HTR-8/SVneo (cell line): ENCODE data around the gene NEBL.

Experiments
- DNase-seq: peaks from one replicate; pipeline ENCODE4 v3.0.0; 2011; ENCODE audit warnings: low spot score, mixed read lengths; ENCODE audit not compliant: insufficient read length
- FAIRE-seq: peaks from 2 replicates; lab custom pipeline; 2011; peaks lifted over from hg19 to GRCh38; lab: Jason Lieb, UNC

Gene NEBL

GRCh38 chr10:20903635-20904390, 6.7 kb upstream of the NEBL start:
- DNase-seq (no peak), FAIRE-seq (no peak)

GRCh38 chr10:20901110-20901509, 4.0 kb upstream of the NEBL start:
- no peak for FAIRE-seq
- no peak for DNase-seq

GRCh38 chr10:20898866-20899535, 1.9 kb upstream of the NEBL start:
- FAIRE-seq (no peak), DNase-seq (no peak)

GRCh38 chr10:20893297-20893696, 3.8 kb downstream of the NEBL start:
- FAIRE-seq (no peak), DNase-seq (no peak)

GRCh38 chr10:20892796-20893195, 4.3 kb downstream of the NEBL start:
- FAIRE-seq (no peak), DNase-seq (no peak)

GRCh38 chr10:20892011-20892585, 5.0 kb downstream of the NEBL start:
- no peak for DNase-seq
- no peak for FAIRE-seq

- FAIRE-seq (no peak), DNase-seq (no peak)
Observed at GRCh38 chr10:20891338-20891714, 5.8 kb downstream of the NEBL start.

- FAIRE-seq, result no peak
Observed at GRCh38 chr10:20890491-20891337, 6.4 kb downstream of the NEBL start.

GRCh38 chr10:20890009-20890408, 7.1 kb downstream of the NEBL start:
- DNase-seq (no peak), FAIRE-seq (no peak)

More at GRCh38 chr10:20890491-20891337, 6.4 kb downstream of the NEBL start:
- DNase-seq, result no peak

- FAIRE-seq (no peak), DNase-seq (no peak)
Observed at GRCh38 chr10:20888620-20889330, 8.3 kb downstream of the NEBL start.

- FAIRE-seq, result no peak
- no peak for DNase-seq
Observed at GRCh38 chr10:20887706-20888555, 9.2 kb downstream of the NEBL start.

- FAIRE-seq, result no peak
- no peak for DNase-seq
Observed at GRCh38 chr10:20885678-20886077, 11.4 kb downstream of the NEBL start.

- FAIRE-seq (no peak), DNase-seq (no peak)
Observed at GRCh38 chr10:20883552-20883951, 13.6 kb downstream of the NEBL start.

- DNase-seq, result no peak
- FAIRE-seq, result no peak
Observed at GRCh38 chr10:20882091-20882490, 15.0 kb downstream of the NEBL start.

- no peak for FAIRE-seq
- DNase-seq, result no peak
Observed at GRCh38 chr10:20879136-20879535, 18.0 kb downstream of the NEBL start.

GRCh38 chr10:20877986-20878983, 18.8 kb downstream of the NEBL start:
- no peak for FAIRE-seq

GRCh38 chr10:20877554-20877953, 19.6 kb downstream of the NEBL start:
- FAIRE-seq, result no peak
- no peak for DNase-seq

More at GRCh38 chr10:20877986-20878983, 18.8 kb downstream of the NEBL start:
- DNase-seq, result no peak

- DNase-seq (no peak), FAIRE-seq (no peak)
Observed at GRCh38 chr10:20874261-20874660, 22.9 kb downstream of the NEBL start.
